Endothelial cell of umbilical vein (primary cell): ENCODE results near the gene DHRS12. TPM values are rescaled to one million over a fixed set of nuclear protein-coding genes. Genes with fewer than 3 reads are reported as not detected.

Experiments used
- BruUV-seq: library from RNA; stranded (reverse); fragments of 400-500 nt; replicated peaks from 2 replicates; lab custom pipeline; 2021; lab: Mats Ljungman, UMichigan
- CTCF ChIA-PET: fragments of 300-600, 350-600 bp; sonication (Branson Sonifier 250); formaldehyde crosslinking; loops from one replicate; lab custom pipeline; 2021; ENCODE audit warnings: antibody characterized with exemption, inconsistent platforms; lab: Charles Lee
- POLR2A ChIA-PET: fragments of 300-600, 350-600 bp; sonication (Branson Sonifier 250); formaldehyde crosslinking; loops from one replicate; lab custom pipeline; 2021; ENCODE audit warnings: antibody characterized with exemption, inconsistent platforms; lab: Charles Lee
- DNase-seq: peaks from one replicate; pipeline ENCODE4 v3.0.0-alpha.2; 2011; ENCODE audit warnings: low read depth, low spot score
- FAIRE-seq: peaks from 2 replicates; lab custom pipeline; 2011; peaks lifted over from hg19 to GRCh38; lab: Jason Lieb, UNC
- H2AFZ ChIP-seq: 2 replicates; pipeline ENCODE4 v1.6.0; 2012; ENCODE audit warnings: low read depth, low read length, control low read depth, inconsistent platforms
- H3K27ac ChIP-seq: 2 replicates; pipeline ENCODE4 v1.5.1; 2011; ENCODE audit warnings: low read depth, mild to moderate bottlenecking, control low read depth, low read length, moderate library complexity; ENCODE audit not compliant: insufficient read depth
- H3K27me3 ChIP-seq, 2 experiments: 2 replicates each; pipeline versions ENCODE4 v1.6.0 to v1.6.1; 2011; ENCODE audit warnings: low read length in 2 of 2, mixed read lengths in 1 of 2; ENCODE audit not compliant: control insufficient read depth in 2 of 2, insufficient read depth in 2 of 2
- H3K36me3 ChIP-seq, 2 experiments: 2 replicates in 1 of 2; 3 replicates in 1 of 2; pipeline ENCODE4 v1.5.1; 2011; ENCODE audit warnings: low read length in 2 of 2, mild to moderate bottlenecking in 1 of 2, moderate library complexity in 1 of 2; ENCODE audit not compliant: control insufficient read depth in 2 of 2, insufficient read depth in 2 of 2; ENCODE audit errors: extremely low read depth in 1 of 2
- H3K4me1 ChIP-seq: 3 replicates; pipeline ENCODE4 v1.5.1; 2011; ENCODE audit warnings: mild to moderate bottlenecking, low read length; ENCODE audit not compliant: control insufficient read depth, insufficient read depth; ENCODE audit errors: extremely low read depth
- H3K4me2 ChIP-seq: 2 replicates; pipeline ENCODE4 v1.6.1; 2011; ENCODE audit warnings: low read length, control low read depth, mixed read lengths; ENCODE audit not compliant: insufficient read depth
- H3K4me3 ChIP-seq, 3 experiments: fragments of 200-600 bp in 1 of 3; sonication (generic), shearing (Covaris generic) in 1 of 3; replicated peaks in 1 of 3; 2 replicates each; pipeline ENCODE4 v1.5.1; 2011 to 2016; ENCODE audit warnings: control low read depth in 3 of 3, low read length in 3 of 3, mild to moderate bottlenecking in 2 of 3, inconsistent platforms in 1 of 3, low read depth in 1 of 3, moderate library complexity in 1 of 3; ENCODE audit not compliant: insufficient read depth in 1 of 3
- H3K79me2 ChIP-seq: 2 replicates; pipeline ENCODE4 v1.6.0; 2012; ENCODE audit warnings: low read length, inconsistent platforms; ENCODE audit not compliant: control insufficient read depth, insufficient read depth
- H3K9ac ChIP-seq: replicated peaks from 2 replicates; pipeline ENCODE3; 2011; ENCODE audit warnings: low read length, control low read depth; ENCODE audit not compliant: insufficient read depth; ENCODE audit errors: extremely low read depth
- H3K9me1 ChIP-seq: replicated peaks from 3 replicates; pipeline ENCODE4 v1.6.0; 2011; ENCODE audit warnings: mild to moderate bottlenecking, low read length; ENCODE audit not compliant: control insufficient read depth, insufficient read depth; ENCODE audit errors: extremely low read depth
- H3K9me3 ChIP-seq: replicated peaks from 2 replicates; pipeline ENCODE4 v1.5.1; 2012; ENCODE audit warnings: low read length, inconsistent platforms; ENCODE audit not compliant: control insufficient read depth, insufficient read depth
- H4K20me1 ChIP-seq: replicated peaks from 2 replicates; pipeline ENCODE3; 2011; ENCODE audit warnings: mild to moderate bottlenecking, low read length; ENCODE audit not compliant: control insufficient read depth, insufficient read depth; ENCODE audit errors: extremely low read depth
- CTCF ChIP-seq, 2 donors: IDR thresholded peaks; 1 replicate in 1 of 2; 2 replicates in 1 of 2; pipeline ENCODE4 v1.5.1; 2011; ENCODE audit warnings: low read length in 2 of 2, mild to moderate bottlenecking in 2 of 2, moderate library complexity in 2 of 2, control low read depth in 1 of 2, inconsistent platforms in 1 of 2, low read depth in 1 of 2; ENCODE audit not compliant: insufficient read depth in 1 of 2; ENCODE audit errors: extremely low read depth in 1 of 2
- EZH2 ChIP-seq: IDR thresholded peaks from 2 replicates; pipeline ENCODE4 v1.6.1; 2012; ENCODE audit warnings: borderline replicate concordance, low read depth, mild to moderate bottlenecking, moderate library complexity, low read length, inconsistent platforms; ENCODE audit not compliant: severe bottlenecking
- FOS ChIP-seq: IDR thresholded peaks from 2 replicates; pipeline ENCODE4 v1.6.1; 2011; ENCODE audit warnings: mild to moderate bottlenecking, low read length, moderate library complexity, borderline replicate concordance; ENCODE audit not compliant: insufficient read depth
- GATA2 ChIP-seq: IDR thresholded peaks from 2 replicates; pipeline ENCODE4 v1.7.0; 2011; ENCODE audit warnings: low read depth, mild to moderate bottlenecking, moderate library complexity, mixed read lengths, low read length; ENCODE audit not compliant: insufficient read length, insufficient read depth
- JUN ChIP-seq: IDR thresholded peaks from 2 replicates; pipeline ENCODE4 v1.6.1; 2011; ENCODE audit warnings: borderline replicate concordance, low read depth; ENCODE audit not compliant: insufficient read length, insufficient read depth
- MAX ChIP-seq: IDR thresholded peaks from 2 replicates; pipeline ENCODE4 v1.6.1; 2011; ENCODE audit not compliant: insufficient read depth, insufficient read length
- MYC ChIP-seq: IDR thresholded peaks from one replicate; pipeline ENCODE4 v1.6.1; 2011; ENCODE audit warnings: mild to moderate bottlenecking, low read depth, low read length
- POLR2A ChIP-seq: IDR thresholded peaks from 2 replicates; pipeline ENCODE4 v1.6.1; 2012; ENCODE audit warnings: low read depth, mild to moderate bottlenecking, control low read depth, low read length
- POLR2AphosphoS5 ChIP-seq: IDR thresholded peaks from 2 replicates; pipeline ENCODE4 v1.6.1; 2012; ENCODE audit warnings: low read depth, mild to moderate bottlenecking, control low read depth, low read length, moderate library complexity; ENCODE audit not compliant: insufficient read depth
- dilution Hi-C: fragments of 300-500 bp; cut with MboI; formaldehyde crosslinking; loops from one replicate; pipeline ENCODE4 v1.15.0; 2019; ENCODE audit warnings: low sequenced_read_pairs; ENCODE audit not compliant: extremely low pct_ligation_motif_present
- intact Hi-C: fragments of 100-400 bp; cut with micrococcal nuclease; formaldehyde crosslinking; loops from one replicate; pipeline ENCODE4 v1.10.0; 2022
- polyA plus RNA-seq, 4 experiments: library from polyadenylated mRNA; depleted of rRNA in 3 of 4; stranded (reverse) in 3 of 4; unstranded in 1 of 4; fragments of >200 nt; gene quantifications; 2 replicates each; pipeline versions ENCODE4 v1.2.1 to v1.2.3, GENCODE V29; 2011 to 2012; ENCODE audit warnings: missing spikeins in 1 of 4
- total RNA-seq: library from RNA; stranded (reverse); gene quantifications from 2 replicates; pipeline ENCODE4 v1.2.3, GENCODE V29; 2021

Gene DHRS12
- total and polyA plus RNA-seq, 2 donors (not counting 3 experiments of a cell fraction or from before 2014, with no cell fraction given), result 8.9 to 9.1 TPM

- Histone ChIP-seq H4K20me1 (no peaks in the 10 kb centered on the region), H3K4me1 (peaks cover 11% of the 10 kb centered on the region), H3K27me3 (no peaks in the 10 kb centered on the region), H3K27ac (no peak overlapping the region), H2AFZ (no peak overlapping the region), H3K9me1 (no peaks in the 10 kb centered on the region), H3K79me2 (no peaks in the 10 kb centered on the region), H3K4me2 (no peak overlapping the region), H3K4me3 (no peak overlapping the region), H3K9me3 (no peaks in the 10 kb centered on the region), H3K9ac (no peak overlapping the region), H3K36me3 (no peaks in the 10 kb centered on the region)
- intact Hi-C loops (loop anchor here (10.0 kb wide), 1 partner anchor 176 kb away; the partner anchor contains the start of gene WDFY2), dilution Hi-C loops (no loop called here)
- POLR2A ChIA-PET, result no interaction called here
- DNase-seq (no peak), FAIRE-seq (no peak)
- no TSS peak for BruUV-seq
- TF ChIP-seq POLR2A (no peak), EZH2 (no peak), MAX (no peak), JUN (no peak), POLR2AphosphoS5 (no peak), FOS (no peak), MYC (no peak), GATA2 (no peak), CTCF (IDR thresholded peaks at IDR 0.05; ENCODE audit: extremely low read depth in 1 of 2, insufficient read depth in 1 of 2, low read depth in 1 of 2, low read length in 2 of 2) (no peak)
- CTCF ChIA-PET, result interaction anchor here (0.8 to 1.6 kb wide), 2 partner anchors 18 to 175 kb away, joined by 3 read pairs; no protein-coding TSS in a partner anchor
Measured at GRCh38 chr13:51760592-51760991, 43.4 kb downstream of the DHRS12 start.
